ES-I3 (cell line): Measurements from ENCODE around the gene SLC23A2.
"Not testable (repeated sequence)": the region's sequence is repeated elsewhere in the genome, so short reads cannot be mapped to it uniquely, and the experiment has no call there.

Source experiments
- H3K36me3 ChIP-seq: 2 replicates; pipeline ENCODE4 v1.6.1; 2013; ENCODE audit warnings: mild to moderate bottlenecking, low read length, control low read depth, moderate library complexity; ENCODE audit not compliant: insufficient read depth
- H3K4me1 ChIP-seq: 2 replicates; pipeline ENCODE4 v1.6.1; 2013; ENCODE audit warnings: mild to moderate bottlenecking, control low read depth, low read length; ENCODE audit not compliant: insufficient read depth
- H3K9ac ChIP-seq: 2 replicates; pipeline ENCODE4 v1.6.1; 2013; ENCODE audit warnings: low read depth, mild to moderate bottlenecking, low read length, moderate library complexity
- H3K9me3 ChIP-seq: 2 replicates; pipeline ENCODE4 v1.6.1; 2013; ENCODE audit warnings: mild to moderate bottlenecking, low read length, moderate library complexity; ENCODE audit not compliant: control insufficient read depth, insufficient read depth

SLC23A2 gene

DNA sequence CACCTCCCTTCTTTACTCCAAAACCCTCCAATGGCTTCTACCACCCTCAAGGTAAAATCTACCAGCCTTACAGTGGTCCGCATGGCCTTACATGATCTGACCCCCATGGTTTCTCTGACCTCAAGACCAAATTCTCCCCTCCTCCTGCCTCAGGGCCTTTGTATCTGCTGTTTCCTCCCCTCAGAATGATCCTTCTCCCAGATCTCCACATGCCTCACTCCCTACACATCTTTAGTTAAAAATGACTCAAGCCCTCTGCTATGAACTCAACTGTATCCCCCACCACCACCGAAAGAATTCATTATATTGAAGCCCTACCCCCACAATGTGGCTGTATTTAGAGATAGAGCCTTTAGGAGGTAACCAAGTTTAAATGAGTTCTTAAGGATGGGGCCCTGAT, 4.1 kb downstream of the SLC23A2 start:
- Histone ChIP-seq H3K9ac (no peak overlapping the region), H3K9me3 (no peaks in the 10 kb centered on the region), H3K36me3 (no peaks in the 10 kb centered on the region), H3K4me1 (no peaks in the 10 kb centered on the region; the same call in 1 of the 2 replicates)

DNA sequence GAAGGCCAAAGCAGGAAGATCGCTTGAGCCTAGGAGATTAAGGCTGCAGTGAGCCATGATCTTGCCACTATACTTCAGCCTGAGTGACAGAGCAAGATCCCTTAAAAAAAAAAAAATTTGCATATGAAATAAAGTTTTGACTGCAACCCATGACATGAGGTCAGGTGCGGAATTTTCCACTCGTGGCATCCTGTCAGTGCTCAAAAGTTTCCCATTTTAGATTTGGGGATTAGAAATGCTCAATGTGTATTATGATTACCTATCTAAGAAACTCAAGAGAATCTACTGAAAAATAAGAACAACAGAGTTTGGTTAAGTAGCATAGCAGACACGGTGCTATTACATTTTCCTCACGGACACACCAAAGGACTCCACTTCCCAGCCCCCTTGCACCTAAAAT, 11.7 kb downstream of the SLC23A2 start:
- Histone ChIP-seq H3K9me3 (no peaks in the 10 kb centered on the region), H3K36me3 (no peaks in the 10 kb centered on the region), H3K4me1 (peaks cover 13% of the 10 kb centered on the region), H3K9ac (no peak overlapping the region)

DNA sequence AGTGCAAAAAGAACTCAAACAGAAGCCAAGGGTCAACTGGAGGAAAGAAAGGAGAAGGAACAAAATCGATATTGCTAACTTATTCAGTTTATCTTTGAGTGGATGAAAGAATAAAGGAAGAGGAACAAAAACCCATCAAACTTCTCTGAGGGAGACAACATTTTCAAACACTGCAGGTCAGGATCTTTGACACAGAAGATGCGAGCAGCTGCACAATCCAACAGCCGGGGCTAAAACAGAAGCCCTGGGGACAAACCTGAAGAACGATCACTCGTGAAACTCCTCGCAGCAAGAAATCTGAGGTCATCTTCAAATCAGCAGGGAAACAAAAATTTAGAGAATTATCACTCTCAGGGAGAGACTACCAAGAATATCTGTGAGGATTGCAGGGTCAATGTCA, 14.2 kb downstream of the SLC23A2 start:
- H3K9me3 ChIP-seq, result no peaks in the 10 kb centered on the region
- no peaks in the 10 kb centered on the region for H3K36me3 ChIP-seq
- H3K9ac ChIP-seq, result no peak overlapping the region
- peaks cover 13% of the 10 kb centered on the region for H3K4me1 ChIP-seq

DNA sequence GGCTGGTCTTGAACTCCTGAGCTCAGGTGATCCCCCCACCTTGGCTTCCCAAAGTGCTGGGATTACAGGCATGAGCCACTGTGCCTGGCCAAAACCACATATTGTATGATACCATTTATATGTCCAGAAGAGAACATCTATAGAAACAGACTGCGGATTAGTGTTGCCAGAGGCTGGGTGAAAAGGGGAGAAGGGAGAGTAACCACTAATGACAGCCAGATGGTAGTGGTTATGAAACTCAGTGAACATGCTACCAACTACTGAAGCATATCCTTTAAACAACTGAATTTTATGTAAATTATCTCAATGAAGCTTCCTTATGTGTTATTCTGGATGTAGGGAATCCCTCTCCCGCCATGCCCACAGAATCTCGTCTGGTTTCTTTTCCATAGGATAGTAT, 15.7 kb downstream of the SLC23A2 start:
- Histone ChIP-seq H3K36me3 (no peaks in the 10 kb centered on the region), H3K9ac (no peak overlapping the region), H3K4me1 (peaks cover 13% of the 10 kb centered on the region), H3K9me3 (no peaks in the 10 kb centered on the region)

DNA sequence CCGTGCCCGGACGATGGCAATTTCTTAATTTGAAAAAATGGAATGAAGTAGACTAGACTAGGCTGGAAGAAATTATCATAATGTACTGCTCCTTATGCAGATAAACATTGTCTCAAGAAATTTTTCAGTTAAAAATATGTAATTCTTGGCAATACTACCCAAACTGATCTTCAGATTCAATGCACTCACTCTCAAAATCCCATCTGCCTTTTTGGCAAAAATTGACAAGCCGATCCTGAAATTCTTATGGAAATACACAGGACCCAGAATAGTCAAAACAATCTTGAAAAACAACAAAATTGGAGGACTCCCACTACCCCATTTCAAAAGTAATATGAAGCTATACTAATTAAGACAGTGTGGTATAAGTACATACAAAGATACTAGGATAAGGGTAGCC, 19.0 kb downstream of the SLC23A2 start:
- Histone ChIP-seq H3K9me3 (no peaks in the 10 kb centered on the region), H3K36me3 (no peaks in the 10 kb centered on the region), H3K4me1 (peaks cover 8% of the 10 kb centered on the region; the same call in 1 of the 2 replicates), H3K9ac (no peak overlapping the region)

DNA sequence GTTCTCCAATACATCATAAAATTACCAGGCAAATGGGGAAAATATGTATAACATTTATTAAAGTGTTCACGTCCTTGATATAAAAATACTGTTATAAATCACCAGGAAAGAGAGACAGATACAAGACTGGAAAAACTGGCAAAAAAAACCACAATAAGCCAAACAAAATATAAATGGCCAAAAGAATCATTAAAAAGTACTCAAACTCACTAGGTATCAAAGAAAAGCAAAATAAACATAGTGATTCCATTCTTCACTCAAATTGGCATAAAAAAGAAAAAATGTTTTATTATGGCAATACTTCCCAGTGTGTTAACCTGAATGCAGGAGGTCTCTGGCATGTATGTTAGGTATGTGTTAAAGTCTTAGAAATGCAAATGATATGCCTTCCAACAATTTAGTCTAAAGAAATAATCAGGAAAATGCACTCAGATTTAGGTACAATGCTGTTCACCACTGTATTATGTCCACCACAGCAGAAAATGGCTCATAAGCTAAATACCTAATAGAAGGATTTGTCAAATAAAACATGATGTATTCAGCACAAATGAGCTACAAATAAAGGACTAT, 21.4 kb downstream of the SLC23A2 start:
- no peaks in the 10 kb centered on the region for H3K9me3 ChIP-seq
- no peaks in the 10 kb centered on the region for H3K36me3 ChIP-seq
- peaks cover 4% of the 10 kb centered on the region; the same call in 1 of the 2 replicates for H3K4me1 ChIP-seq
- H3K9ac ChIP-seq, result no peak overlapping the region

DNA sequence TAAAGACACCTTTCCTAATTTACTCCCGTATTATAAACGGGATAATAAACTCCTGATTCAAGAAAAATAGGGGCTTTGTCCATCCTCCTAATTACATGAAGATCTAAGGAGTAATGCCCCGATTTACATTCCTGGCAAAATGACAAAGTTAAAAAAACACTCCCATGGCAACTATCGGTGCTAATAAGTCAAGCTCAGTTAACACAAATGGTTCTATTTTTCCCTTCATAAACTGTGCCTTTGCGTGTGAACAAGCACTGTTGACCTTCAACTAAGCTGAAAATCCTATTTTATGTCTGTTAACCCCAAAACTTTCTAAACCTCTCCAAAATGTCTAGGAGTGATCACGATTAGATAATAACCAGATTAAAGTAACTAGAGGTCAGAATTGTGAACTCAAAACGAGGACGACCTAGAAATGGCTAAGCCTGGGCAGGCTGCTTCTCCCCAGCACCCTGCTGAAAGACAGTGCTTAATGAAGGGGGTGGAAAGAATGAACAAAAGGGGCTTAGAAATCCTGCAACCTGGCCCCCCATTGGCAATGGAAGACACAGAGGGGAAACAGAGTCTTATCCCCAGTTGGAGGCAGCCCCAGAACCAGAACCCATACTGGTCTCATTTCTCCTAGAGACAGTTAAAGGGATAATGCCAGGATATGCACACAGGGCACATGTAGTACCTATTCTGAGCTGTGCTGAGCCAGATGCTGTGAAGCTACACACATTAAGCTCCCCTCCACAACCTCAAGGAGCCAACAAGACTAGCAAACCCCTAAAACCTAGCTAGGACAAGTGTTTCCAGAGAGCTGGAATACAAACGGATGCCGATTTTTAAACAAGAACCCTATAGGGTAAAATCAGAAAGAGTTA, 23.0 kb downstream of the SLC23A2 start:
- Histone ChIP-seq H3K4me1 (peaks cover 10% of the 10 kb centered on the region), H3K9ac (no peak overlapping the region), H3K9me3 (no peaks in the 10 kb centered on the region), H3K36me3 (no peaks in the 10 kb centered on the region)

DNA sequence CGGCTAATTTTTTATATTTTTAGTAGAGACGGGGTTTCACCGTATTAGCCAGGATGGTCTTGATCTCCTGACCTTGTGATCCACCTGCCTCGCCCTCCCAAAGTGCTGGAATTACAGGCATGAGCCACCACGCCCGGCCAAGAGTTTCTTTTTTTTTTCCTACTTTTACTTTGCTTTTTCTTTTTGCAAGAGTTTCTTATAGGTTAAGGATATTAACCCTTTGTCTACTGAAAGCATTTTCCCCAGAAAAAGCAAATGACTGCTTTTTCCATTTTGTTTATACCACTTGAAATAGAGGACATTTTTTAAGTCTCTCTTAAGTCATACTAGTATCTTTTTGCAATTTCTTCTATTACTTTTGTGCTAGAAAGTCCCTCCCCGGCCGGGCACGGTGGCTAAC, 25.3 kb downstream of the SLC23A2 start:
- H3K9ac ChIP-seq, H3K9me3 ChIP-seq, H3K36me3 ChIP-seq: not testable (repeated sequence)
- H3K4me1 ChIP-seq, result peaks cover 10% of the 10 kb centered on the region

DNA sequence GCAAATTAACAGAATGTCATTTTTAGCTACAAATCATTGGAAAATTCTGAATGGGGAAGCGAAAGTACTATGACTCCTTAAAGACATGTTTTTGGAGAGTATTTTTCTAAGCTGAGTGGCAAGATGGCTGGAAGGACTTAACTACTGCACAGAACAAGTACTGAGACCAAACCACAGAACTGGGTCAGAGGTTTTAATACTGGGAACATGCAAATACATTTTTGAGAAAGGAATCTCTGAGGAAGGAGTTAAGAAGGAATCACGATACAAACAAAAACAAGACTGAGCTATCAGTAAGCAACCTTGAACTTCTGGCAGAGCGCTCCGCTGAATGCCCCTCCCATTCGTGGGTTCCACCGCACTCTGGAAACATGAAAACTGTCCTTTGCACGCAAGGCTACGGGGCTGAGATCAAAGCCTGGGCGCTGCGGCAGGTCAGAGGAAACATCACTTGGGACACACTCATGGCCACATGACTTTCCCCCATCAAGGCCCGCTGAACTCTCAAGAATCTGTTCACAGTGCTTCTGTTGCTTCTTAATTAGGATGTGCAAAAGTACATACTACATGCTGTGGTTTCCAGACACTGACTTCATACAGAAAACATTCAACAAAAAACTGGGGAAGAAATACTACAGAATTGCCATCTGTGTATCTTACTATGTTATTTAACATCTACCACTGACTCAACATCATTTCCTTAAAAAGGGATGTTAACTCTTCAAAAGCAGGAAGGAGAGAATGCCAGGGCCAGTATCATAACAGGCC, 27.8 kb downstream of the SLC23A2 start:
- Histone ChIP-seq H3K36me3 (no peaks in the 10 kb centered on the region), H3K9ac (no peak overlapping the region), H3K9me3 (no peaks in the 10 kb centered on the region), H3K4me1 (peaks cover 6% of the 10 kb centered on the region; the same call in 1 of the 2 replicates)

DNA sequence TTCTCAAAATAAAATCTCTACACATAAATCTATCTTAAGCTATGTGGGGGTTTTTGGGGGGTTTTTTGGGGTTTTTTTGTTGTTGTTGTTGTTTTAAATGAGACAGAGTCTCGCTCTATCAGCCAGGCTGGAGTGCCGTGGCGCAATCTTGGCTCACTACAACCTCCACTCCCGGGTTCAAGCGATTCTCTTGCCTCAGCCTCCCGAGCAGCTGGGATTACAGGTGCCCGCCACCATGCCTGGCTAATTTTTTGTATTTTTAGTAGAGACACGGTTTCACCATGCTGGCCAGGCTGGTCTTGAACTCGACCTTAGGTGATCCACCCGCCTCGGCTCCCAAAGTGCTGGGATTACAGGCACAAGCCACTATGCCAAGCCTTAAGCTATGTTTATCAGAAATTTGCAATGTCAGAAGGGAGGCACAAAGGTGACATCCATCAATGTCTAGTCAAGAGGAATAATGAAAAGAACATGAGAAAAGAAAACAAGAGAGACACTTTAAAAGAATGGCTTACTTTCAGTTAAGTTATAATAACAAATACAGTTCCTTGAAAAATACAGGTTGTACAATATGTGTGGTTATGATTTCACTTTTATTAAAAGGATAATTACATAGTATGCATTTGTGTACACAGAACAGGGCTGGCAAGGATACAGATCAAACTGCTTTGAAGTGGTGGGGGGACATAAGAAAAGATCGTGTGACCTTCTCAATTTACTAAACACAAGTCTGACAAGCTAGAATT, 28.6 kb downstream of the SLC23A2 start:
- Histone ChIP-seq H3K9me3 (no peaks in the 10 kb centered on the region), H3K9ac (no peak overlapping the region), H3K36me3 (no peaks in the 10 kb centered on the region), H3K4me1 (peaks cover 6% of the 10 kb centered on the region; the same call in 1 of the 2 replicates)

DNA sequence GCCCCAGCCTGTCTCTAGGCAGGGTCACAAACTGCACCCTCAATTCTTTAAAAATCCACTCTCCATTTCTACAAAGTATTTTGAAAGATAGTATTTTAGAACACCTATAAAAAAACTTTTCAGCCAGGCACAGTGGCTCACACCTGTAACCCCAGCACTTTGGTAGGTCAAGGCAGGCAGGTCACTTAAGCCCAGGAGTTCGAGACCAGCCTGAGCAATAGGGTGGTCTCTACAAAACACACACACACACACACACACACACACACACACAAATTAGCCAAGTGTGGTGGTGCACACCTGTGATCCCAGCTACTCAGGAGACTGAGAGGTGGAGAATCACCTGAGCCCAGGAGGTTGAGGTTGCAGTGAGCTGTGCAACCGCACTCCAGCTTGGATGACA, 30.2 kb downstream of the SLC23A2 start:
- Histone ChIP-seq H3K9me3 (no peaks in the 10 kb centered on the region), H3K36me3 (no peaks in the 10 kb centered on the region), H3K9ac (no peak overlapping the region), H3K4me1 (peaks cover 6% of the 10 kb centered on the region; the same call in 1 of the 2 replicates)

DNA sequence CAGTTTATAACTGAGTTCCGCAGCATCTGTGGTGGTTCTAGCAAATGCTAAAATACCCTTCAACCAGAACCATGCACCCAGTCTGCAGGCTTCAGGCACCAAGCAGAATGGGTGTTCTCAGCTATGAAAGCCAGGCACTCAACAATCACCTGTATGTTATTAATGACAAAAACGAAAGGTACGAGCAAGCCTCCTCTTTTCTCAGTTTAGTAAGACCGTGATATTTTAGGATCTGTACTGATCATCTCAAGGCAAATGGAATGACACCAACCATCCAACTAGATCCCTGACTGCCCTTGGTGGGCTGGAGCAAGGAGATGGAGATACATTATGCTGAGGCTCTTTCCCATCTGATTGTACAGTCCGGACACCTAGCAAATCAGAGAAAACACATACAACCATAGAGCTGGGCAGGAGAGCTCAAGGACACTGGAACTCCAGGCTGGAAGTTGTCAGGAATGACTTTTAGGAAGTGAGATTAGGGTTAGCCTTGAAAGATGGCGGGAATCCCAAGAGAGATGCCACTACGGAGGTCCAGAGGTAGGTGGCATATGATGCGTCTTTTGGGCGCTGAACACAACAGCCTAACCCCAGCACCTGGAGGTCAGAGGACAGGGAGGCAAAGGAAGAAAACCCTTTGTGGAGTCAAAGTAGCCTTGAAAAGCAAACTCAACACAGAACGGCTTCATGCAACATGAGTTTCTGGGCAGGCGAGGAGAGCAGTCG, 33.4 kb downstream of the SLC23A2 start:
- H3K9ac ChIP-seq, result no peak overlapping the region
- H3K36me3 ChIP-seq, result no peaks in the 10 kb centered on the region
- no peaks in the 10 kb centered on the region for H3K9me3 ChIP-seq
- no peaks in the 10 kb centered on the region for H3K4me1 ChIP-seq

DNA sequence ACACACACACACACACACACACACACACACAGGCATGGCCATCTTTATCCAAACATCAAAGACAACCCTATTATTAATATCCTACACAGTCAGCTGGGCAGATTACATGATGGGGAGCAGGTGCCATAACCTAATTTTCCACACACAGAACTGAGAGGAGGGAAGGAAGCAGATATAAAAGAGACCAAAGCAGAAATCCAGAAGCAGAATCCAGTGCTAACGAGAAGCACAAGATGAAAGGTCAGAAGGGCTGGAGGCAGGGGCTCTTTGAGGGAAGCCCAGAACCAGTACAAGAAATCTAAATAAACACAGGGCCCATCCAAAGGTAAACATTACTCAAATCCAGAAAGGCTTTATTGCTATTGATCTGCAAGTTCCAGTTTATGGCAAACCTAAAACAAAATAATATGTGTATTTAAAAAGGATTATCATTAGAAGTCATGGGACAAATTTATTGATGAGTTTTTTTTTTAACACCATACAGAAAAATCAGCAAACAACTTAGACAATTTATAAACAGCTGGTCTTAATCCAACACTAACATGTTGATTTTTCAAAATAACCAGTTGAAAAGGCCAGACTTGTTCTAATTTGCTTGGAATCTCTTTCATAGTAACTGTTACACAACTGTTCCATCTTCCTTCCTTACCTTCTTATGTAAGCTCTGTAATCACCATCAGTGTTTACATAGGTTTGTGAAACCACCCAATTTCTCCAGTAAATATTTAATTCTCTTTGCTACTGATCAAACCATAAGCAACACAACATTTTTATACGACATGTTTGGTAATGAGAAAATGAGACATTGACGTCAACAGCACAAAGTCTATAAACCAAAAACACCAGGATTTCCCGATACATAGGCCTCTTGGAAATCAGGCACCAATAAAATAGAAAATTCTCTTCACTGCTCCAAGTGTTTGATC, 34.2 kb downstream of the SLC23A2 start:
- H3K4me1 ChIP-seq, result peaks cover 3% of the 10 kb centered on the region; the same call in 1 of the 2 replicates
- H3K9me3 ChIP-seq, result no peaks in the 10 kb centered on the region
- no peak overlapping the region for H3K9ac ChIP-seq
- no peaks in the 10 kb centered on the region for H3K36me3 ChIP-seq
